K562 (cell line): ENCODE measurements around the gene PITRM1. TPM values are rescaled to one million over a fixed set of nuclear protein-coding genes. Genes with fewer than 3 reads are reported as not detected.
A peak's percentile ranks its signal among the peaks of the same experiment; 100 is the strongest.

Experiments
- ATAC-seq: fragments of 200-7000 bp; cut with Tn5 transposase; 3 replicates; pipeline ENCODE4 v1.9.1; 2020; ENCODE audit warnings: moderate library complexity
- BruUV-seq: library from RNA; stranded (reverse); fragments of 400-500 nt; replicated peaks from 2 replicates; lab custom pipeline; 2021; lab: Mats Ljungman, UMichigan
- CTCF ChIA-PET: fragments of 300-600 bp; formaldehyde crosslinking; extraction: SDS; loops from one replicate; lab custom pipeline; 2021; ENCODE audit warnings: low intra/inter-chr PET ratio; lab: Yijun Ruan, JAX
- POLR2A ChIA-PET: fragments of 300-600, 350-650 bp; sonication (Branson Sonifier 250); formaldehyde crosslinking; extraction: SDS; loops from one replicate; lab custom pipeline; 2021; ENCODE audit warnings: antibody characterized with exemption, inconsistent platforms; lab: Yijun Ruan, JAX
- DNase-seq, 4 experiments: peaks; one replicate each; pipeline versions ENCODE4 v3.0.0 to v3.0.0-alpha.2; 2011 to 2018; ENCODE audit warnings: low spot score in 3 of 4, mixed read lengths in 3 of 4; ENCODE audit errors: extremely low read depth in 1 of 4
- FAIRE-seq: peaks from 2 replicates; lab custom pipeline; 2011; peaks lifted over from hg19 to GRCh38; lab: Jason Lieb, UNC
- H2AFZ ChIP-seq: 2 replicates; pipeline ENCODE4 v1.6.0; 2011; ENCODE audit warnings: low read depth, low read length, control low read depth, inconsistent platforms
- H3K27ac ChIP-seq: fragments of 200-600 bp; 3 replicates; pipeline ENCODE4 v1.8.0; 2011; ENCODE audit warnings: low read depth, mild to moderate bottlenecking, control low read depth, inconsistent platforms, low read length, moderate library complexity, mixed read lengths; ENCODE audit errors: extremely low read depth
- H3K27me3 ChIP-seq, 2 experiments: fragments of 300-600 bp in 1 of 2; 2 replicates in 1 of 2; 3 replicates in 1 of 2; pipeline versions ENCODE4 v1.6.0 to v1.8.0; 2011; ENCODE audit warnings: inconsistent platforms in 2 of 2, low read length in 2 of 2, mild to moderate bottlenecking in 1 of 2, mixed read lengths in 1 of 2, moderate library complexity in 1 of 2; ENCODE audit not compliant: control insufficient read depth in 2 of 2, insufficient read depth in 2 of 2
- H3K36me3 ChIP-seq: fragments of 300-600 bp; 3 replicates; pipeline ENCODE4 v1.8.0; 2011; ENCODE audit warnings: mild to moderate bottlenecking, low read length, inconsistent platforms; ENCODE audit not compliant: control insufficient read depth, insufficient read depth
- H3K4me1 ChIP-seq, 2 experiments: fragments of 200-600 bp in 1 of 2; replicated peaks in 1 of 2; 2 replicates in 1 of 2; 3 replicates in 1 of 2; pipeline versions ENCODE4 v1.5.1 to v1.8.0; 2011; ENCODE audit warnings: inconsistent platforms in 2 of 2, low read length in 2 of 2, mild to moderate bottlenecking in 1 of 2, mixed read lengths in 1 of 2, moderate library complexity in 1 of 2; ENCODE audit not compliant: control insufficient read depth in 2 of 2, insufficient read depth in 2 of 2
- H3K4me2 ChIP-seq: 2 replicates; pipeline ENCODE4 v1.6.1; 2011; ENCODE audit warnings: low read length, control low read depth, inconsistent platforms, mixed read lengths; ENCODE audit not compliant: insufficient read depth
- H3K4me3 ChIP-seq: fragments of 200-600 bp; sonication (generic), shearing (Covaris generic); 2 replicates; pipeline ENCODE4 v1.5.1; 2016; ENCODE audit warnings: control low read depth, inconsistent platforms
- H3K79me2 ChIP-seq: fragments of 200-600 bp; 3 replicates; pipeline ENCODE4 v1.8.0; 2011; ENCODE audit warnings: low read length, inconsistent platforms; ENCODE audit not compliant: control insufficient read depth, insufficient read depth
- H3K9ac ChIP-seq, 2 experiments: 2 replicates each; pipeline versions ENCODE4 v1.6.0 to v1.6.1; 2011; ENCODE audit warnings: low read depth in 2 of 2, low read length in 2 of 2, control low read depth in 1 of 2, inconsistent platforms in 1 of 2, mild to moderate bottlenecking in 1 of 2, mixed read lengths in 1 of 2; ENCODE audit not compliant: insufficient read depth in 1 of 2
- H3K9me1 ChIP-seq: one replicate; pipeline ENCODE4 v1.6.0; 2011; ENCODE audit warnings: inconsistent platforms, mild to moderate bottlenecking, low read length, moderate library complexity; ENCODE audit not compliant: control insufficient read depth, insufficient read depth
- H3K9me3 ChIP-seq: replicated peaks from 2 replicates; pipeline ENCODE4 v1.5.1; 2011; ENCODE audit warnings: low read depth, low read length, inconsistent platforms; ENCODE audit not compliant: control insufficient read depth, insufficient read depth
- H4K20me1 ChIP-seq: replicated peaks from 2 replicates; pipeline ENCODE4 v1.6.1; 2011; ENCODE audit warnings: low read length, inconsistent platforms, mixed read lengths; ENCODE audit not compliant: control insufficient read depth, insufficient read depth
- ADNP ChIP-seq: fragments of 200-800 bp; sonication (Bioruptor generic); IDR thresholded peaks from 2 replicates; pipeline ENCODE4 v1.6.1; 2016; ENCODE audit warnings: missing genetic modification characterization, missing compliant biosample characterization
- BRF2 ChIP-seq: IDR thresholded peaks from 3 replicates; pipeline ENCODE4 v1.6.1; 2011; ENCODE audit warnings: borderline replicate concordance, mild to moderate bottlenecking; ENCODE audit not compliant: insufficient read length, insufficient read depth
- MLLT1 ChIP-seq, 2 experiments: fragments of 450-650 bp; IDR thresholded peaks; 2 replicates each; pipeline ENCODE4 v1.6.1; 2016
- NR0B1 ChIP-seq: fragments of 450-650 bp; IDR thresholded peaks from one replicate; pipeline ENCODE4 v1.6.1; 2018; ENCODE audit warnings: mild to moderate bottlenecking, moderate library complexity; ENCODE audit not compliant: partially characterized antibody
- POLR2G ChIP-seq: fragments of 200-400 bp; formaldehyde crosslinking; IDR thresholded peaks from 2 replicates; pipeline ENCODE4 v1.6.1; 2017; ENCODE audit warnings: low read depth, mild to moderate bottlenecking, antibody characterized with exemption, low read length, moderate library complexity
- RBM22 ChIP-seq: fragments of 200-400 bp; formaldehyde crosslinking; IDR thresholded peaks from 2 replicates; pipeline ENCODE4 v1.6.1; 2018; ENCODE audit warnings: low read length, low read depth; ENCODE audit not compliant: poor library complexity, severe bottlenecking
- WGBS: fragments of 100-300 bp; shearing (Covaris generic); methylation state at CpG from one replicate; pipeline ENCODE4 v1.1.6; 2016; ENCODE audit warnings: low coverage, mixed read lengths; ENCODE audit not compliant: insufficient coverage; ENCODE audit errors: missing lambda C conversion rate; 5-methylcytosine and 5-hydroxymethylcytosine counted together
- in situ Hi-C: fragments of 300-500 bp; cut with MboI; formaldehyde crosslinking; loops from 4 replicates; pipeline ENCODE4 v1.15.0; 2018; ENCODE audit warnings: inconsistent platforms, mixed read lengths
- intact Hi-C: fragments of 100-400 bp; cut with micrococcal nuclease; formaldehyde crosslinking; loops from 2 replicates; pipeline ENCODE4 v1.14.2; 2022
- polyA plus RNA-seq, 8 experiments: library from polyadenylated mRNA; depleted of rRNA in 4 of 8; stranded (reverse) in 5 of 8; unstranded in 3 of 8; fragments of >200 nt; fragmentation: Nextera tagmentation in 2 of 8; fragmentation: Illumina TruSeq in 1 of 8; extraction: Ambion mirVana in 2 of 8; extraction: Trizol in 1 of 8; gene quantifications; 2 replicates each; pipeline versions ENCODE4 v1.2.1 to v1.2.3, GENCODE V29; 2011 to 2014; ENCODE audit warnings: inconsistent platforms in 1 of 8, missing spikeins in 1 of 8
- total RNA-seq, 7 experiments: library from RNA; depleted of rRNA in 6 of 7; stranded (reverse); fragments of >200 nt in 6 of 7; fragmentation: Illumina TruSeq in 2 of 7; extraction: Trizol in 2 of 7; gene quantifications; 2 replicates each; pipeline versions ENCODE4 v1.2.1 to v1.2.3, GENCODE V29; 2011 to 2021; ENCODE audit warnings: low replicate concordance in 1 of 7

PITRM1 gene
- total and polyA plus RNA-seq, 9 of the 15 experiments (the other 6 are each of a cell fraction or from before 2014, with no cell fraction given) = 21.1 to 70.4 (median 39.7) TPM

GRCh38 chr10:3118641-3119091, 53.9 kb downstream of the PITRM1 start:
- Histone ChIP-seq H3K4me1 (peaks cover 0 to 5% of the 10 kb centered on the region in 2 experiments; a peak in 2 of 5 replicates), H2AFZ (no peak overlapping the region), H3K4me2 (no peak overlapping the region), H3K9ac (no peak overlapping the region), H3K4me3 (no peak overlapping the region), H3K9me1 (no peaks in the 10 kb centered on the region), H3K27ac (no peak overlapping the region), H3K9me3 (no peaks in the 10 kb centered on the region), H3K36me3 (peaks cover 92% of the 10 kb centered on the region; the same call in 2 of the 3 replicates), H4K20me1 (no peaks in the 10 kb centered on the region), H3K79me2 (no peaks in the 10 kb centered on the region), H3K27me3 (no peaks in the 10 kb centered on the region)
- no peak for ATAC-seq
- no peak for FAIRE-seq
- POLR2A ChIA-PET = no interaction called here
- CTCF ChIA-PET = no interaction called here
- no peak for DNase-seq
- intact Hi-C loops (no loop called here), in situ Hi-C loops (no loop called here)
- TF ChIP-seq ADNP (tag) (no peak), BRF2 (no peak), POLR2G (peak; percentile 52), MLLT1 (IDR thresholded peaks at IDR 0.05) (peak in 1 of 2 experiments; percentile 61; a peak in 1 of 4 replicates), RBM22 (peak; percentile 70), NR0B1 (no peak)
- no TSS peak for BruUV-seq
- WGBS = 95% methylated on average over 32 of the region's 32 CpGs
